GM12878 (cell line): ENCODE measurements around the gene BBC3. TPM values are rescaled to one million over a fixed set of nuclear protein-coding genes. Genes with fewer than 3 reads are reported as not detected.
A peak's percentile ranks its signal among the peaks of the same experiment; 100 is the strongest.

Experiments
- ATAC-seq: fragments of 200-7000 bp; cut with Tn5 transposase; 3 replicates; pipeline ENCODE4 v1.9.1; 2020; ENCODE audit warnings: mild to moderate bottlenecking, moderate library complexity
- BruUV-seq: library from RNA; stranded (reverse); fragments of 400-500 nt; replicated peaks from 2 replicates; lab custom pipeline; 2021; lab: Mats Ljungman, UMichigan
- CTCF ChIA-PET: fragments of 300-600 bp; sonication (Branson Sonifier 250); formaldehyde crosslinking; extraction: SDS; loops from one replicate; lab custom pipeline; 2021; ENCODE audit warnings: inconsistent platforms; lab: Yijun Ruan, JAX
- POLR2A ChIA-PET: fragments of 350-600 bp; formaldehyde crosslinking; extraction: SDS; loops from one replicate; lab custom pipeline; 2021; ENCODE audit warnings: inconsistent platforms; lab: Charles Lee
- RAD21 ChIA-PET: fragments of 300-600 bp; sonication (Branson Sonifier 250); formaldehyde crosslinking; loops from one replicate; lab custom pipeline; 2023; ENCODE audit warnings: antibody characterized with exemption; ENCODE audit not compliant: unreplicated experiment; lab: Charles Lee
- SMC1A ChIA-PET: fragments of 300-600 bp; sonication (Branson Sonifier 250); formaldehyde crosslinking; loops from one replicate; lab custom pipeline; 2023; ENCODE audit not compliant: unreplicated experiment, uncharacterized antibody; lab: Charles Lee
- DNase-seq: peaks from one replicate; pipeline ENCODE4 v3.0.0-alpha.2; 2011; ENCODE audit warnings: low read depth, low spot score
- FAIRE-seq: peaks from 3 replicates; lab custom pipeline; 2011; peaks lifted over from hg19 to GRCh38; lab: Jason Lieb, UNC
- H2AFZ ChIP-seq: 2 replicates; pipeline ENCODE4 v1.6.0; 2011; ENCODE audit warnings: low read depth, low read length, control low read depth; ENCODE audit not compliant: control insufficient read depth
- H3K27ac ChIP-seq: 2 replicates; pipeline ENCODE4 v1.5.1; 2011; ENCODE audit warnings: control low read depth; ENCODE audit not compliant: control insufficient read depth, insufficient read depth
- H3K27me3 ChIP-seq, 2 experiments: replicated peaks in 1 of 2; 2 replicates each; pipeline versions ENCODE4 v1.6.0 to v1.6.1; 2011; ENCODE audit warnings: low read length in 1 of 2; ENCODE audit not compliant: control insufficient read depth in 2 of 2, insufficient read depth in 2 of 2
- H3K36me3 ChIP-seq, 2 experiments: 2 replicates each; pipeline ENCODE4 v1.5.1; 2011; ENCODE audit warnings: low read length in 1 of 2; ENCODE audit not compliant: control insufficient read depth in 2 of 2, insufficient read depth in 2 of 2
- H3K4me1 ChIP-seq: 2 replicates; pipeline ENCODE4 v1.6.1; 2011; ENCODE audit warnings: mild to moderate bottlenecking, low read length, moderate library complexity, mixed read lengths; ENCODE audit not compliant: control insufficient read depth, insufficient read depth
- H3K4me2 ChIP-seq: 2 replicates; pipeline ENCODE4 v1.6.0; 2011; ENCODE audit warnings: control low read depth; ENCODE audit not compliant: control insufficient read depth, insufficient read depth
- H3K4me3 ChIP-seq: fragments of 200-600 bp; sonication (generic); 2 replicates; pipeline ENCODE4 v1.5.1; 2016
- H3K79me2 ChIP-seq: 2 replicates; pipeline ENCODE4 v1.6.0; 2011; ENCODE audit warnings: low read length; ENCODE audit not compliant: control insufficient read depth, insufficient read depth
- H3K9ac ChIP-seq: 2 replicates; pipeline ENCODE4 v1.8.0; 2011; ENCODE audit warnings: low read length, control low read depth, mixed read lengths; ENCODE audit not compliant: control insufficient read depth, insufficient read depth
- H3K9me3 ChIP-seq: replicated peaks from 3 replicates; pipeline ENCODE4 v1.5.1; 2011; ENCODE audit warnings: mild to moderate bottlenecking, low read length; ENCODE audit not compliant: control insufficient read depth, insufficient read depth
- H4K20me1 ChIP-seq: 2 replicates; pipeline ENCODE4 v1.6.0; 2011; ENCODE audit not compliant: control insufficient read depth, insufficient read depth
- EGR1 ChIP-seq, 2 experiments: IDR thresholded peaks; 1 replicate in 1 of 2; 2 replicates in 1 of 2; pipeline ENCODE4 v1.6.1; 2011 to 2012; ENCODE audit warnings: low read depth in 2 of 2, low read length in 2 of 2, borderline replicate concordance in 1 of 2, mild to moderate bottlenecking in 1 of 2, moderate library complexity in 1 of 2
- MTA3 ChIP-seq: IDR thresholded peaks from 2 replicates; pipeline ENCODE4 v1.6.1; 2012; ENCODE audit warnings: low read length, inconsistent platforms, borderline replicate concordance
- POU2F2 ChIP-seq: IDR thresholded peaks from 3 replicates; pipeline ENCODE4 v1.6.1; 2011; ENCODE audit warnings: low read depth, mild to moderate bottlenecking, low read length, borderline replicate concordance
- ZBTB40 ChIP-seq: fragments of 450-650 bp; IDR thresholded peaks from 2 replicates; pipeline ENCODE4 v1.6.1; 2016; ENCODE audit warnings: mild to moderate bottlenecking, moderate library complexity, borderline replicate concordance
- WGBS: methylation state at CpG from one replicate; pipeline ENCODE4 v1.1.6; 2016; ENCODE audit warnings: low lambda C conversion rate; ENCODE audit not compliant: insufficient replicate concordance, insufficient coverage; ENCODE audit errors: missing lambda C conversion rate; 5-methylcytosine and 5-hydroxymethylcytosine counted together
- in situ Hi-C: fragments of 300-500 bp; cut with MboI; formaldehyde crosslinking; loops from 9 replicates; pipeline ENCODE4 v1.14.3; 2018; ENCODE audit warnings: mixed read lengths
- intact Hi-C: fragments of 100-400 bp; cut with micrococcal nuclease; formaldehyde crosslinking; loops from one replicate; pipeline ENCODE4 v1.14.2; 2022; ENCODE audit not compliant: unreplicated experiment
- polyA plus RNA-seq, 11 experiments: library from polyadenylated mRNA; depleted of rRNA in 4 of 11; unstranded in 6 of 11; stranded (reverse) in 5 of 11; fragments of >200 nt; fragmentation: Nextera tagmentation in 4 of 11; fragmentation: Illumina TruSeq in 1 of 11; extraction: Ambion mirVana in 4 of 11; extraction: Trizol in 1 of 11; gene quantifications; 1 replicate in 1 of 11; 2 replicates in 10 of 11; pipeline versions ENCODE4 v1.2.1 to v1.2.3, GENCODE V29; 2011 to 2016; ENCODE audit warnings: inconsistent platforms in 2 of 11, missing spikeins in 2 of 11, low read depth in 1 of 11
- total RNA-seq, 4 experiments: library from RNA; depleted of rRNA in 3 of 4; stranded (reverse); fragments of >200 nt in 3 of 4; fragmentation: Illumina TruSeq in 1 of 4; extraction: Trizol in 1 of 4; gene quantifications; 2 replicates each; pipeline versions ENCODE4 v1.2.1 to v1.2.3, GENCODE V29; 2013 to 2021

Gene BBC3
- total and polyA plus RNA-seq, 10 of the 15 experiments (the other 5 are each of a cell fraction or from before 2014, with no cell fraction given) = 0.10 to 17.9 (median 7.5) TPM

GRCh38 chr19:47200530-47200929 lies 30.5 kb downstream of the BBC3 start:
- Histone ChIP-seq H3K27me3 (no peaks in the 10 kb centered on the region), H3K4me2 (no peak overlapping the region), H3K9me3 (no peaks in the 10 kb centered on the region), H2AFZ (no peak overlapping the region), H4K20me1 (no peaks in the 10 kb centered on the region), H3K4me3 (no peak overlapping the region), H3K36me3 (peaks cover 19 to 28% of the 10 kb centered on the region in 2 experiments), H3K9ac (no peak overlapping the region), H3K79me2 (no peaks in the 10 kb centered on the region), H3K4me1 (no peaks in the 10 kb centered on the region), H3K27ac (no peak overlapping the region)
- DNase-seq (no peak), FAIRE-seq (no peak), ATAC-seq (no peak)
- 88% methylated on average over 3 of the region's 3 CpGs for WGBS
- POLR2A ChIA-PET = interaction anchor here (0.6 to 0.9 kb wide), 5 partner anchors 16 to 37 kb away, joined by 3 to 5 read pairs (median 4); no protein-coding TSS in a partner anchor
- RAD21 ChIA-PET = interaction anchor here (0.7 to 2.2 kb wide), 4 partner anchors 10 to 74 kb away, joined by 3 to 8 read pairs (median 5); partner anchors contain the start of gene INAFM1
- CTCF ChIA-PET = interaction anchor here (0.9 to 2.2 kb wide), 5 partner anchors 10 to 188 kb away, joined by 3 to 18 read pairs (median 4); no protein-coding TSS in a partner anchor
- BruUV-seq = no TSS peak
- in situ Hi-C loops = no loop called here
- SMC1A ChIA-PET = interaction anchor here (0.6 to 1.9 kb wide), 7 partner anchors 10 to 235 kb away, joined by 3 to 9 read pairs (median 3); no protein-coding TSS in a partner anchor
- intact Hi-C loops = no loop called here
- TF ChIP-seq POU2F2 (no peak), EGR1 (IDR thresholded peaks at IDR 0.05; ENCODE audit: borderline replicate concordance in 1 of 2, low read depth in 2 of 2, low read length in 2 of 2) (no peak), ZBTB40 (peak; percentile 84), MTA3 (no peak)
